Adrenal gland (tissue), 12 donors: ENCODE measurements around the gene ABTB2. TPM values are rescaled to one million over a fixed set of nuclear protein-coding genes. Genes with fewer than 3 reads are reported as not detected.

ENCODE experiments used
- DNase-seq, 7 donors: peaks; one replicate each; pipeline ENCODE4 v3.0.0-alpha.2; 2019 to 2020
- H3K27ac ChIP-seq, 5 donors: fragments of 200-600 bp; sonication (generic) in 4 of 5; 1 replicate in 3 of 5; 2 replicates in 2 of 5; pipeline versions ENCODE4 v1.5.1 to v1.8.0; 2016 to 2020; ENCODE audit warnings: mild to moderate bottlenecking in 1 of 5
- H3K27me3 ChIP-seq: fragments of 200-600 bp; 2 replicates; pipeline ENCODE4 v1.8.0; 2021
- H3K36me3 ChIP-seq, 2 donors: fragments of 200-600 bp; replicated peaks in 1 of 2; 1 replicate in 1 of 2; 2 replicates in 1 of 2; pipeline versions ENCODE4 v1.5.1 to v1.8.0; 2018 to 2022
- H3K4me1 ChIP-seq, 2 donors: fragments of 200-600 bp; replicated peaks in 1 of 2; 1 replicate in 1 of 2; 2 replicates in 1 of 2; pipeline versions ENCODE4 v1.5.1 to v1.8.0; 2018 to 2021
- H3K4me3 ChIP-seq, 4 donors: fragments of 200-600 bp; sonication (generic) in 3 of 4; one replicate each; pipeline ENCODE4 v1.5.1; 2016 to 2018
- H3K9me3 ChIP-seq, 3 donors: fragments of 200-600 bp; sonication (generic) in 1 of 3; replicated peaks in 1 of 3; 1 replicate in 2 of 3; 2 replicates in 1 of 3; pipeline versions ENCODE4 v1.5.1 to v1.8.0; 2016 to 2021
- POLR2A ChIP-seq, 2 donors: fragments of 450-650 bp; IDR thresholded peaks; one replicate each; pipeline ENCODE4 v1.6.1; 2017; ENCODE audit warnings: antibody characterized with exemption in 2 of 2, mild to moderate bottlenecking in 2 of 2, moderate library complexity in 1 of 2
- WGBS, 4 donors: extraction: QIAGEN DNeasy Blood & Tissue Kit in 2 of 4; methylation state at CpG; one replicate each; pipeline versions ENCODE4 v1.1.5 to v1.1.7; 2013 to 2017; 5-methylcytosine and 5-hydroxymethylcytosine counted together
- intact Hi-C, 2 donors: fragments of 100-400 bp; cut with DNase I; formaldehyde crosslinking; loops; one replicate each; pipeline versions ENCODE4 v1.14.1 to v1.15.0; 2022 to 2023
- polyA plus RNA-seq, 3 donors: library from polyadenylated mRNA; stranded (reverse); fragments of 200-250 nt in 2 of 3; fragments of 350-450 nt in 1 of 3; fragmentation: Illumina TruSeq in 1 of 3; extraction: RNeasy Lipid Tissue Mini Kit (QIAGEN cat#74804) in 1 of 3; gene quantifications; one replicate each; pipeline ENCODE4 v1.2.3, GENCODE V29; 2013 to 2014
- total RNA-seq, 9 donors: library from RNA; depleted of rRNA in 4 of 9; stranded (reverse); fragments of >200 nt in 4 of 9; fragments of 120-200 nt in 1 of 9; fragmentation: NEBNext Ultra II Directional in 1 of 9; extraction: Animal tissue kit (Norgen Biotek cat#: 25700) in 1 of 9; gene quantifications; one replicate each; pipeline versions ENCODE4 v1.1.0 to v1.2.4, GENCODE V29; 2013 to 2023
- TF ChIP-seq, protein P1 (sequence below), 6 experiments: fragments of 450-650 bp in 4 of 6; fragments of 200-600 bp in 2 of 6; sonication (generic) in 1 of 6; IDR thresholded peaks; 1 replicate in 5 of 6; 2 replicates in 1 of 6; pipeline versions ENCODE4 v1.5.1 to v1.8.0; 2016 to 2021; ENCODE audit warnings: antibody characterized with exemption in 6 of 6, mild to moderate bottlenecking in 2 of 6, moderate library complexity in 1 of 6
- donor health status: healthy with polysubstance abuse.
- donor health status: Bipolar disorder and iron deficiency.
- donor health status: DM: yes; HTN: yes; CAD: no.
- donor health status: DM: no; HTN: no; CAD: no.
- donor health status: DM: no; HTN: no; CAD: no.
- donor health status: DM: yes; HTN: yes; CAD: no.

ABTB2 gene
- total and polyA plus RNA-seq, 12 donors, result 1.9 to 32.3 (median 6.1) TPM

DNA sequence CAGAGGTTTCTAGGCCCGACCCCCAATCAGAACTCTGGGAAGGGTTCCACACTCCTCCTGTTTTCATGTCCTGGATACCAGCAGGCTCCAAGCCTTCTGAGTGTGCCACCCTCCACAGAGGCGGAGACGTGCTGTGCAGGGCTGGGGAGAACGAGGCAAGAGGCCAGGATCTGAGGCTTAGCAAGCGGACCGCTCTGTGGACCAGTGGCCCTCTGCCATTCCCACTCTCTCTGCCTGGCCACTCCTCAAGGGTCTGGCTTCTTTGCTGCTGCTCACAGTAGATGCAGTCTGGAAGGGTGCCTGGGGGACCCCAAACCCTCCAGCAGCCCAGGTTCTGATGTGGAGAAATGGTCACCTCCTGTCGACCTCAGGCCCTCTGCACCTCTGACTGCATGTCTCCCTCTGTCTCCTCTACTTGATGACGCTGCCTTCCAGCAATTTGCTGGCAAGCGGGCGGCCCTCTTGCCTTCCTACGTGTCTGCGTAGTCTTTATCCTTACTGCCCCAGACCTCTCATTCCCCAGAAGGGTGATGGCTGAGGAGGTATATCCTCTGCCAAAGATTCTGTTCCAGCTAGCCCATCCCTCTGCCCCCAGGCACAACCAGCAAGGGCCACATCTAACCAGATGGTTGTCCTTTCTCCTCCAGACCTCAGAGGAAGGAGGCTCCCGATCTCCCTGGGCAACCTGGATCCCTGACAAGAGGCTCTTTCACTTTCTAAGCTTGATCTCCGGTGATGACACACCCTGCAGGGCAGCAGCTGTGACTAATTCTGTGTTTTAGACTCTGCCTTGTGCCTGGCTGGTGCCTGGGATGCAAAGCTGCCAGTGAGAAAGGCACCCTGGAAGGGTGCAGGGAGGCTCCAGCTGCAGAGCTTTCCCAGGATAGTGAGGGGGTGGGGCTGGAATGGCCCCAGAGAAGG lies 165.1 kb downstream of the ABTB2 start:
- Histone ChIP-seq H3K36me3 (no peaks in the 10 kb centered on the region), H3K9me3 (no peaks in the 10 kb centered on the region), H3K4me3 (no peak overlapping the region), H3K27ac (peak overlapping the region in 4 of 5 donors; percentile 37 to 64 (median 51)), H3K27me3 (no peaks in the 10 kb centered on the region), H3K4me1 (peaks cover 0 to 14% of the 10 kb centered on the region in 2 donors)
- peak; percentile 66 to 88 (median 85) for DNase-seq
- WGBS, 4 donors, result 59 to 70% (median 62%) methylated on average over 7 to 14 of the region's 14 CpGs
- TF ChIP-seq POLR2A (IDR thresholded peaks at IDR 0.05), result no peak
- TF ChIP-seq, protein P1, sequence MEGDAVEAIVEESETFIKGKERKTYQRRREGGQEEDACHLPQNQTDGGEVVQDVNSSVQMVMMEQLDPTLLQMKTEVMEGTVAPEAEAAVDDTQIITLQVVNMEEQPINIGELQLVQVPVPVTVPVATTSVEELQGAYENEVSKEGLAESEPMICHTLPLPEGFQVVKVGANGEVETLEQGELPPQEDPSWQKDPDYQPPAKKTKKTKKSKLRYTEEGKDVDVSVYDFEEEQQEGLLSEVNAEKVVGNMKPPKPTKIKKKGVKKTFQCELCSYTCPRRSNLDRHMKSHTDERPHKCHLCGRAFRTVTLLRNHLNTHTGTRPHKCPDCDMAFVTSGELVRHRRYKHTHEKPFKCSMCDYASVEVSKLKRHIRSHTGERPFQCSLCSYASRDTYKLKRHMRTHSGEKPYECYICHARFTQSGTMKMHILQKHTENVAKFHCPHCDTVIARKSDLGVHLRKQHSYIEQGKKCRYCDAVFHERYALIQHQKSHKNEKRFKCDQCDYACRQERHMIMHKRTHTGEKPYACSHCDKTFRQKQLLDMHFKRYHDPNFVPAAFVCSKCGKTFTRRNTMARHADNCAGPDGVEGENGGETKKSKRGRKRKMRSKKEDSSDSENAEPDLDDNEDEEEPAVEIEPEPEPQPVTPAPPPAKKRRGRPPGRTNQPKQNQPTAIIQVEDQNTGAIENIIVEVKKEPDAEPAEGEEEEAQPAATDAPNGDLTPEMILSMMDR (IDR thresholded peaks at IDR 0.05), result no peak
- intact Hi-C loops, result no loop called here

DNA sequence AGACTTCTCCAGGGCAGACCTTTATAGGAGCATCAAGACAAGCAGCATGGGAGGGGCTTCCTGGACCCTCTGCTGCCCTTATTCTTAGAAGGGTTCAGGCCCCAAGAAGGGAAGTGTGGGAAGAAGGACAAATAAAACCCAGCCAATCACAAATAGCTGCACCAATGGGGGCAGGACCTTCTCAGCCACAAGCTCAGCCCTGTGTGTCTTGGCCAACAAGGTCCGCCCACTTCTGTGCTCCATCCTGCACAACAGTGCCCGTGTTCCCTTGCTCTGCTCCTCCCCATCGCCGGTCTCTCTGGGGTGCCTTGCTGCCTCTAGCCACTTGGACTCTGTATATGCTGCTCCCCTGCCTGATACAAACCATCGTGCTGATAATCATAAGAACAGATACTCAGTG lies 166.2 kb downstream of the ABTB2 start:
- no peak for DNase-seq
- intact Hi-C loops, result no loop called here
- TF ChIP-seq, protein P1 (IDR thresholded peaks at IDR 0.05), result no peak
- TF ChIP-seq POLR2A (IDR thresholded peaks at IDR 0.05), result no peak
- Histone ChIP-seq H3K36me3 (no peaks in the 10 kb centered on the region), H3K27ac (peak overlapping the region in 1 of 5 donors; percentile 51), H3K27me3 (no peaks in the 10 kb centered on the region), H3K9me3 (no peaks in the 10 kb centered on the region), H3K4me1 (peaks cover 0 to 14% of the 10 kb centered on the region in 2 donors), H3K4me3 (no peak overlapping the region)
- 83 to 92% (median 88%) methylated on average over 5 of the region's 5 CpGs for WGBS, 4 donors

DNA sequence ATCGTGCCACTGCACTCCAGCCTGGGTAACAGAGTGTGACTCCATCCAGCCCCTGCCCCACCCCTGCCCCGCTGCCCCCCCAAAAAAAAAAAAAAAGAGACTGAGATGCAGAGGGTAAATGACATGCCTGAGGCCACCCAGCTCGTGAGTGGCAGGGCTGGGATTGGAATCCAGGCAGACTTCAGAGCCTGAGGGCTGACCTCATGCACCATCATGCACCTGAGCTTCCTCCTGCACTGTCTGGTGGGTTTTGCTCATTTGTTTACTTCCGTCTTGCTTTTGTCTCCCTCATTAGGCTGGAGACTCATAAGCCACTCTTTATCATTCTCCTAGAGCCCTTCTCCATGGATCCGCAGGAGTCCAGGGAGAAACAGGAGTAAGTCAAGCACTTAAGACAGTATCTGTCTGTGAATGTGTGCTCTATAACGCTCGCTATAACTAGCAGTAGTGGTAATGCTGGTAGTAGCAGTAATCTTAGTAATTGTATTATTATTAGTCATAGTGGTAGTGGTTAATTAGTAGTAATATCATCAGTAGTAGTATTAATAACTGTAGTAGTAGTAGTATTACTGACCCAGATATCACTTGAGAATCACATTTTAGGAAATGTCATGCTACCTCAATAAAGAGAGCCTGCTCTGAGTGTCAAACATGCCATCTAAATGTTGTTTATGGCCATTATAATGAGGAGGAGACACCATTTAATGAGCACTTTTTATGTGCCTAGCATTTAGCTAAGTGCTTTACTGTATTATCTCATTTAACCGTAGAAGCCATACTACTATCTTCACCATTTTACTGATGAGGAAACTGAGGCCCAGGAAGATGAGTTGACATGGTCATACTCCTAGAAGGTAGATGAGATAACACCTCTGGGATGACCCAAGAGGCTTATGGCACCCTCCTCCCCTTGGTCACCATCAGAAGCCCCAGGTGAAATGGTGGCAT lies 167.3 kb downstream of the ABTB2 start:
- Histone ChIP-seq H3K9me3 (no peaks in the 10 kb centered on the region), H3K4me1 (peaks cover 0 to 14% of the 10 kb centered on the region in 2 donors), H3K4me3 (no peak overlapping the region), H3K27me3 (no peaks in the 10 kb centered on the region), H3K36me3 (no peaks in the 10 kb centered on the region), H3K27ac (no peak overlapping the region)
- no peak for DNase-seq
- intact Hi-C loops, result no loop called here
- WGBS, 4 donors, result 91 to 99% (median 94%) methylated on average over 8 of the region's 8 CpGs
- no peak for TF ChIP-seq POLR2A (IDR thresholded peaks at IDR 0.05)
- TF ChIP-seq, protein P1 (IDR thresholded peaks at IDR 0.05), result no peak

DNA sequence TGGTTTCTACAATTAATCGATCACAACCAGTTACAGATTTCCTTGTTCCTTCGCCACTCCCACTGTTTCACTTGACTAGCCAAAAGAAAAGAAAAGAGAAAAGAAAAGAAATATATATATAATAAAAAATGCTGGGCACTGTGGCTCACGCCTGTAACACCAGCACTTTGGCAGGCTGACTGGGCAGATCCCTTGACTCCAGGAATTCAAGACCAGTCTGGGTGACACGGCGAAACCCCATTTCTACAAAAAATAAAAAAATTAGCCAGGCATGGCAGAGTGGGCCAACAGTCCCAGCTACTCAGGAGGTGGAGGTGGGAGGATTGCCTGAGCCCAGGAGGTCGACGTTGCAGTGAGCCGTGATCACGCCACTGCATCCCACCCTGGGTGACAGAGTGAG lies 168.6 kb downstream of the ABTB2 start:
- H3K36me3 ChIP-seq, result no peaks in the 10 kb centered on the region
- peaks cover 0 to 14% of the 10 kb centered on the region in 2 donors for H3K4me1 ChIP-seq
- no peak overlapping the region for H3K4me3 ChIP-seq
- no peak for DNase-seq
- H3K9me3 ChIP-seq, result no peaks in the 10 kb centered on the region
- H3K27me3 ChIP-seq, result no peaks in the 10 kb centered on the region
- intact Hi-C loops, result no loop called here
- WGBS, 4 donors, result 85 to 89% (median 87%) methylated on average over 9 of the region's 9 CpGs
- TF ChIP-seq POLR2A (IDR thresholded peaks at IDR 0.05), result no peak
- TF ChIP-seq, protein P1 (IDR thresholded peaks at IDR 0.05), result no peak
- H3K27ac ChIP-seq, result no peak overlapping the region
